Stimulated activated CD4-positive, alpha-beta T cell treated with anti-CD3 and anti-CD28 coated beads, TNF-alpha, amount 100 ng/mL, for 48 hours (primary cell): ENCODE data around the gene CBL.
"Not testable (repeated sequence)": the region's sequence is repeated elsewhere in the genome, so short reads cannot be mapped to it uniquely, and the experiment has no call there.

Source experiments
- DNase-seq, 3 donors: peaks; one replicate each; pipeline ENCODE4 v3.0.0-alpha.2; 2020; ENCODE audit warnings: low read depth in 3 of 3

Gene CBL

GRCh38 chr11:119185981-119186634, 20.0 kb upstream of the CBL start:
- no peak for DNase-seq

GRCh38 chr11:119187123-119187892, 18.8 kb upstream of the CBL start:
- DNase-seq, result no peak

GRCh38 chr11:119188067-119188466, 18.1 kb upstream of the CBL start:
- DNase-seq, result no peak

- DNase-seq, result no peak
Measured at GRCh38 chr11:119188887-119189286, 17.3 kb upstream of the CBL start.

- DNase-seq, result no peak
Measured at GRCh38 chr11:119189393-119189792, 16.7 kb upstream of the CBL start.

- no peak for DNase-seq
Measured at GRCh38 chr11:119190531-119190930, 15.6 kb upstream of the CBL start.

- DNase-seq, result not testable (repeated sequence)
Measured at GRCh38 chr11:119191265-119191664, 14.9 kb upstream of the CBL start.

- no peak for DNase-seq
Measured at GRCh38 chr11:119192111-119192510, 14.0 kb upstream of the CBL start.

- no peak for DNase-seq
Measured at GRCh38 chr11:119193001-119193400, 13.1 kb upstream of the CBL start.

- no peak for DNase-seq
Measured at GRCh38 chr11:119193626-119194025, 12.5 kb upstream of the CBL start.

GRCh38 chr11:119194811-119195440, 11.2 kb upstream of the CBL start:
- no peak for DNase-seq

- no peak for DNase-seq
Measured at GRCh38 chr11:119195680-119196079, 10.5 kb upstream of the CBL start.

- DNase-seq, result peak; percentile 24 to 70 (median 49)
Measured at GRCh38 chr11:119196833-119197483, 9.2 kb upstream of the CBL start.

- DNase-seq, result no peak
Measured at GRCh38 chr11:119198925-119199324, 7.2 kb upstream of the CBL start.

GRCh38 chr11:119201236-119201635, 4.9 kb upstream of the CBL start:
- not testable (repeated sequence) for DNase-seq

- DNase-seq, result no peak
Measured at GRCh38 chr11:119202554-119202953, 3.6 kb upstream of the CBL start.

GRCh38 chr11:119204066-119204465, 2.1 kb upstream of the CBL start:
- no peak for DNase-seq

GRCh38 chr11:119205080-119205479, 1.1 kb upstream of the CBL start:
- no peak for DNase-seq

GRCh38 chr11:119206511-119207414, 624 bp downstream of the CBL start:
- peak; percentile 15 to 55 (median 21) for DNase-seq

- DNase-seq, result no peak
Measured at GRCh38 chr11:119207415-119207960, 1.3 kb downstream of the CBL start.

- DNase-seq, result no peak
Measured at GRCh38 chr11:119209186-119209585, 3.0 kb downstream of the CBL start.
